Nucleus accumbens (tissue), 56 donors: ENCODE measurements around the gene SYT12.

Experiments
- DNase-seq, 56 donors: peaks; one replicate each; lab custom pipeline; 2025; lab: John Stamatoyannopoulos, UW

Gene SYT12

GRCh38 chr11:67027483-67027930, 4.6 kb downstream of the SYT12 start:
- no peak for DNase-seq

DNA sequence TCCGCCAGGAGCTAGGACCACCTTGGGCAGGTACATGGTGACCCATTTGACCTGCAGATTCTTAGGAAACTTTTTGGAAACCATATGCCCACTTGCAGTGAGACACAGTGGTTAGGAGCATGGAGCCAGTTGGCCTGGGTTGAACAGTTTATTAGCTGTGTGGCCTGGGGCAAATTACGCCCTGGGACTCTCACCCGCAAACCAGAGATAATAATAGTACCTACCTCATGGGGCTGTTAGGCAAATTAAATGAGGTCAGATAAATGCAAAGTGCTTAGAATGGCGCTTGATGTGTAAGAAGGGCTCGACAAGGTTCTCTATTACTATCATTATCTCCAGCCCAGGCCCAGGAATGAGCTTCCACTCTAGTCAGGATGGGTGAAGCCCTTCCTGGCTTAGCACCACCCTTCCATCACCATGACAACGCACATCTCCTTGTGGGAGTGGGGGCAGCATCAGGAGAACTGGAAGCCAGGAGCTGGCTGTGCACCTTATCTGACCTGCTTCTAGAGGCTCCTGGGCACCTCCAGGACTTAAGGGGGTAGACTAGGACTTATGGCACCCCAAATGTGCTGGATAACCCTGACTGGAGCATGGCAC, 5.1 kb downstream of the SYT12 start:
- peak in 11 of 56 donors; percentile 8 to 42 (median 21) for DNase-seq

- DNase-seq, result no peak
Observed at GRCh38 chr11:67029146-67029545, 6.2 kb downstream of the SYT12 start.

- no peak for DNase-seq
Observed at GRCh38 chr11:67030976-67031375, 8.0 kb downstream of the SYT12 start.

GRCh38 chr11:67031791-67032561, 9.0 kb downstream of the SYT12 start:
- DNase-seq, result no peak

DNA sequence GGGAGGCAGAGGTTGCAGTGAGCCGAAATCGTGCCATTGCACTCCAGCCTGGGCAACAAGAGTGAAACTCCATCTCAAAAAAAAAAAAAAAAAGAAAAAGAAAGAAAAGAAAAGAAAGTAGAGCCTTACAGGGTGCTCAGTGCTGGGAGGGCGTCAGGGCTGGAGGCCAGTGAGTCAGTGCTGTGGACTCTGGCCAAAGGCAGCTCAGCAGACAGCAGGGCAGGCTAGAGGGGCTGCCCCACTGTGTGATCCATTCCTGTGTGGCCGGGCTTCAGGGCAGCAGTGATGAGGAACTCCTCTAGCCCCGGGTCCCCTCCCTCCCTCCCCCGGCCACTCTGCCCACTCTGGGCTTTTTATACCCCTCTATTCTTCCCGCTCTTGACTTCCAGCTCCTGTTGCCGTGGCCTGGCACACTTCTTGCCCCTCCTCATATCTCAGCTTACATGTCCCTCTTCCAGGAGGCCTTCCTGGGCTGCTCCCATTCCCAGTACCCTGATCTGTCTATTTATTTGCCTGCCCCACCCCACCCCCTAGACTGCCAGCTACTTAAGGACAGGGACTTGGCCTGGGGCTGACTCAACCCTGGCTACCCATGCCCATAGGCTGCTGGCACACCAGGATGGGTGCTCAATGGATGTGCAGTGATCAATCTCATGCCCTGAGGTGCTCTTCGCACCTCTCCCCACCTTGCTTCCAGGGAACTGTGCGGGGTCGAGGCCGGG, 10.1 kb downstream of the SYT12 start:
- peak in 16 of 56 donors; percentile 7 to 51 (median 20) for DNase-seq

- DNase-seq, result peak in 40 of 56 donors; percentile 17 to 77 (median 41)
Observed at GRCh38 chr11:67033661-67034166, 10.8 kb downstream of the SYT12 start.

GRCh38 chr11:67034350-67034749, 11.4 kb downstream of the SYT12 start:
- DNase-seq, result no peak

DNA sequence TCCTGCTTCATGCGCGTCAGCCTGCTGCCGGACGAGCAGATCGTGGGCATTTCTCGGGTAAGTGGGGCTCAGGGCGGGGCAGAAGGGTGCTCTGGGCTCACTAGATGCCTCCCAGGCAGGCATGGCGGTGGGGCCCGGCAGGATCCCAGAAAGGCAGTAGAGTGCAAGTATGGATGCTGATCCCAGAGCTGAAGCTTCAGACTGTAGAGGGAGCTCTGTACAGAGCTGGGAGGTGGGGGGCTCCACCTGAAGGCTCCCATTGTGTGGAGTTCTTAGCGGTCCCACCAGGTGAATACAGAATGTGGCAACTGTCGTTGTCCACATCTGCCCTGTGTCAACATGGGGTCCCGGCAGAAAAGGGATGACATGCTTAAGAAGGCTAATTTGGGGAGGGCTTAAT, 17.2 kb downstream of the SYT12 start:
- no peak for DNase-seq

DNA sequence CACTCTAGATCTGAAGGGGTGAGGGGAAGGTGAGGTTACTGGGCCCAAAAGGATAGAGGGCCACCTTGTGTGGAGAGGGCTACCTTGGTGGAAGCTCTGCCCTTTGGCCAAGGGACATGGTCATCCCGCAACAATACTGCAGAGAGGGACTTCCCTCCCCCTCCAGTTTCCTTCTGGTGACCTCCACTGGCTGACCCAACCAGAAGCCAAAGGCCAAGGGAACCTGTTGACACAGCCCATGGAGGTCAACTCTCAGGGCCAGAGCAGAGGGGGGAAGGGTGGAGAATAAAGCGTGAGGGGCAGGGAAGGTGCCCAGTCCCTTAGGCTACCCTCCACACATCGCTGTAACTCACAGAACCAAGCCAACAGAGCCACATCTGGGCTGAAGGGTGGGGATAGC, 18.7 kb downstream of the SYT12 start:
- no peak for DNase-seq

DNA sequence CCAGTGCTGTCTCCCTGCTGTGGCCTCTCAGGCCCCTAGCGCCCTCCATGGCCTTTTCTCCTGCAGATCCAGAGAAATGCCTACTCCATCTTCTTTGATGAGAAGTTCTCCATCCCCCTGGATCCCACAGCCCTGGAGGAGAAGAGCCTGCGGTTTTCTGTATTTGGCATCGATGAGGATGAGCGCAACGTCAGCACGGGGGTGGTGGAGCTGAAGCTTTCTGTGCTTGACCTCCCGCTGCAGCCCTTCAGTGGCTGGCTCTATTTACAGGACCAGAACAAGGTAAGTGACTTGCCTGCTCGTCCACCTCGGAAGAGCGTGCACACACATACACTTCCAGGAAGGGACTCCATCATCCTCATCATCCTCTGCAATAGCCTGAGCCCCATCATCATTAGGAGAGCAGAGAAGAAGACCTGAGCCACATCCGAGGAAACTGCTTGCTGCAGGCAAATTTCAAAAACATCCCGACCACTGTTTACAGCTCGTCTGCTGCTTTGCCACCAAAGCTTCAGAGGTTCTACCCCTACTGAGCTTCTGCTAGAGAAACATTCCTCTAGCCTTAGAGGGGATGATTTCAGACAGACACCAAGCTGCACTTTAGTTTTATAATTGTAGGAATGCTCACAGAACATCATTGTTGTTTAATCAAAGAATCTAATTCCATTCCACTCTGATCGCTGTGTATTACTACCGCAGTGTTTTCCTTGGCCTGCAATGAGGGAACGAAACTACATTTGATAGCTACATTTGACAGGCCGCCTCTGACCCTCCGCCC, 20.8 kb downstream of the SYT12 start:
- no peak for DNase-seq

DNA sequence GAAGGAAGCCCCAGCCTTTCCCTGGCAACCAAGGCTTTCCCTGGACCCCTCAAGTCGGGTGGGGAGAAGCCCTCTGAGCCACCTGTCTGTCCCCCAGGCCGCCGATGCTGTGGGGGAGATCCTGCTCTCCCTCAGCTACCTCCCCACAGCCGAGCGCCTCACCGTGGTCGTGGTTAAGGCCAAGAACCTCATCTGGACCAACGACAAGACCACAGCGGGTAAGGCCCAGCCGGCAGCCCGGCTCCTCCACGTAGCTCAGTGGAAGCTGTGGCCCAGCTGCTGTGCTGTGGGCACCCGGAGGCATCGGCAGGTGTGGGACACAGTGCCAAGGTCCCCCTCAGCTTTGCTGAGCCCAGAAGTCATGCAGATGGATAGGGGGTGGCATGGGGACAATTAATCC, 21.6 kb downstream of the SYT12 start:
- DNase-seq, result no peak

GRCh38 chr11:67045314-67045713, 22.4 kb downstream of the SYT12 start:
- peak in 35 of 56 donors; percentile 21 to 84 (median 54) for DNase-seq

- DNase-seq, result no peak
Observed at GRCh38 chr11:67048515-67049130, 25.7 kb downstream of the SYT12 start.

GRCh38 chr11:67050139-67050538, 27.2 kb downstream of the SYT12 start:
- no peak for DNase-seq

GRCh38 chr11:67051180-67051893, 28.4 kb downstream of the SYT12 start:
- no peak for DNase-seq

- DNase-seq, result no peak
Observed at GRCh38 chr11:67051945-67052488, 29.1 kb downstream of the SYT12 start.

DNA sequence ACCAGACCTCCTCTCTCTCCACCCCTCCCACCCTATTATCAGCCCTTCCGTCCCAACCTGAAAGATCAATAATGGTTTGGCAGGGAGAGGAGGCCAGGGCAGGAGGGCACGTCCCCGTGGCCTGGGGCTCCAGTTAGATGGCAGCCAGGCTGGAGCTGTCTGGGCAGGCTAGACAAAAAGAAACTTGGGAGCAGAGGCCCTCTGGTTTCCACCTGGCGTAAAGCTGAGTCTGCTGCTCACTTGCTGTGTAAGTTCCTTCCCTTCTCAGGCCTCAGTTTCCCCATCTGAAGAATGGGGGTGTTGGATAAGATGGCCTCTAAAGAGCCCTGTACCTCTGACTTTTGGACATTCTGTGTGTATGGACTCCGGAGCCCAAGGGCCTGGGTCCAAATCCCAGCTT, 30.0 kb downstream of the SYT12 start:
- DNase-seq, result no peak

DNA sequence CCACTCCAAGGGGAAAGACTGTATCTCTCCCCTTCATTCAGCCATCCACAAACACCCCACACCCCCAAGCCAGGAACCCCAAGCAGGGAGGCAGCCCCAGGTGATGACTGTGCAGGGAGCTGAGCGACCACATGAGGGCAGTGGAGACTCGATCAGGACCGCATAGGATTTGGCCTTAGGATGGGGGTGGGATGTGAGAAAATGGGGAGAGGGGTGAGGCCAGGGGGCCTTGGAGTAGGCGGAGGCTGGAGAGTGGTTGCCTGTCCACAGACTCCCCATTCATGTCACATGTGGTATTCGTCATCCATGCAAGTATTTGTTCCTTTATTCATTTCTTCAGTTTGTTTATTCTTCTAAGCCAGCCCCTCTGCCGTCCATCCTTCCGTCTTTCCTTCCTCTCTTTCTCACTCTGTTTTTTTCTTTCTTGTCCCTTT, 31.0 kb downstream of the SYT12 start:
- DNase-seq, result peak in 35 of 56 donors; percentile 5 to 74 (median 34)
